Activated CD4-positive, CD25-positive, alpha-beta regulatory T cell (primary cell): Measurements from ENCODE around the gene CPLX3.
A peak's percentile ranks its signal among the peaks of the same experiment; 100 is the strongest.

Experiments used
- DNase-seq, 4 experiments: peaks; one replicate each; lab custom pipeline; 2025; lab: John Stamatoyannopoulos, UW

Gene CPLX3

DNA sequence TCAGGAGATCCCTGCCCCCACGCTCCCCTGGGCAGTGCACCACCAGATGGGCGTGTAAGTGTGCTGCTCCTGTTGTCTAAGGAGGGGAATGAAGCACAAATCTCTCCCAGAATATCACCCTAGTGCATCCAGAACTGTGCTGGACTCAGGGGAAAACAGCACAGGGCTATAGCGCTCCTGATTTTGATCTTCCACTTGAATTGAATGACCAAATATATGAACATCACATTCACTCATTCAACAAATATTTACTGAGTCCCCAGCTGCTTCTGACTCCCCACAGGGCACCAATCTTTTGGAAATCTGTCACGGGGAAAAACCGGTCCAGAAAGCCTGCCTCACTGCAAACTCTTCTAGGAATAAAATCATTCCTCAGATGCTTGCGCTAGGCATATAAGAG is 2.4 kb downstream of the CPLX3 start:
- DNase-seq = no peak

DNA sequence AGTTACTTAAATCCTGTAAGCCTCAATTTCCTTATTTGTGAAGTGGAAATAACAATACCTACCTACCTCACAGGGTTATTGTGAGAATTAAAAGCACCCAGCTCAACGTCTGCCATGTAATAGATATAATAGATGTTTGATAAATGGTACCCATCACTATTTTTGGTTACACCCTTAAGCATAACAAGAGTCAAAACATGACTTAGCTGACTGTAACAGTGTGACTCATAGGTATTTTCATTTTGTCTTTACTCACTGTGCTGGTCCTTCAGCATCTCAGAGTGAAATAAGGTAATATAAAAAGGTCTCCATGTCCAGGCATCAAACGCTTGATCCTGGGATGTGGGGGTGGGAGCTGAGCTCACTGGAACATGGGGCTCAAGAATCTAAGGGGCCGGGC is 3.1 kb downstream of the CPLX3 start:
- DNase-seq = no peak

DNA sequence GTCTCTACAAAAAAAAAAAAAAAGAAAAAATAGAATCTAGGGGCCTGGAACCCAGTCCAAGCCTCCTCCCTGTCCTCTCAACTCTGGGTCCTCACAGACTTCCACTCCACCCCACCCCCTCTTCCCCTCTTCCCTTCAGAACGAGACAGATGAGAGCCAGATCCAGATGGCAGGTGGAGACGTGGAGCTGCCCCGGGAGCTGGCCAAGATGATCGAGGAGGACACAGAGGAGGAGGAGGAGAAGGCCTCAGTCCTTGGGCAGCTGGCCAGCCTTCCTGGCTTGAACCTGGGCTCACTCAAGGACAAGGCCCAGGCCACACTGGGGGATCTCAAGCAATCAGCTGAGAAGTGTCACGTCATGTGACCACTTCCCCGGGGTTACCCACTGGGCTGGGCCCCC is 3.6 kb downstream of the CPLX3 start:
- no peak for DNase-seq

DNA sequence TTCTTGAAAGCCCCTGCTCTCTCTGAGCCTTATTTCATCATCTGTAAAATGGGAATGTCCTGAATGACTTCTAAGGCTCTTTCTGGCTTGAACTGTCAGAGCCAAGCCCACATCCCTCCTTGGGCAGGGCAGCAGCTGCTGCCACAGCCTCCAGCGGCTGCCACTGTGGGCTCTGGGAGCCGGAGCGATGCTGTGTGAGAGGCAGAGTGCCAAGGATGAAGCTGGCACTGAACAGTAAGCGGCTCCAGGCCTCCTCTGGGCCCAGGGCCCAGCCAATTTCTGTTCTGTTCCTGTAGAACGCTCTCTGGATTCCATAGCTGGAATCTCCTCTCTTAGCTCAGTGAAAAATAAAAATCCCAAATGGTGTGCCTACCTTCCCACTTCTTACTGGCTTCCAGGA is 4.4 kb downstream of the CPLX3 start:
- DNase-seq = no peak

DNA sequence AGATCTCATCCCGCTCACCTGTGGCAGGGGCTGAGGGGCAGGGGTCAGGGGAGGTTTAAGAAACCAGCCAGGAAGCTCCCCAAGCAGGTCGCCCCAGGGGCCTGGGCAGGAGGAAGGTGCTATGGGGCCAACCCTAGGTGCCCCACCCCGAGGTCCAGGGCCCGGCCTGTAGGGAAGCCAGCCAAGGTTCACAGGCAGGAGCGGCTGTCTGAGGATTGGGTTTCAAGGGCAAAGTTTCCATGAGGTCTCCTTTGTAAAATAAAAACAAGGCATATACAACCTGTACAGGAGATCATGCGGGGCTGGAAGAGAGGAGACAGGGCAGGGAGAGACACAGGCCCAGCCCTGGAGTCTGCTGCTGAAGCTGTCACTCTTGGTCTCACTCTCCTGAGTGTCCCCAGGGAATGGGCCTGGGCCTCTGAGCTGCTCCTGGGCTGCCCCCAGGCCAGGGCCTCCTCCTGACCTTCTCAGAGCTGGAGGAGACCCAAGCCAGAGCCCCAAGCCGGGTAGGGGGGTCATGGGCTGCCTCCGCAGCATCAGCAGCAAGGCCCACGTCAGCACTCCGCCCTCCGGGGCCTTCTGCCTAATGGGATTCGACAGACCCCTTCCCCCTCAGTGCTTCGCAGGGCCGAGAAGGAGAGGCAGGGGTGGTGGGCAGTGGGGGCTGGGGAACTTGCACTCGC is 5.5 kb downstream of the CPLX3 start:
- no peak for DNase-seq

DNA sequence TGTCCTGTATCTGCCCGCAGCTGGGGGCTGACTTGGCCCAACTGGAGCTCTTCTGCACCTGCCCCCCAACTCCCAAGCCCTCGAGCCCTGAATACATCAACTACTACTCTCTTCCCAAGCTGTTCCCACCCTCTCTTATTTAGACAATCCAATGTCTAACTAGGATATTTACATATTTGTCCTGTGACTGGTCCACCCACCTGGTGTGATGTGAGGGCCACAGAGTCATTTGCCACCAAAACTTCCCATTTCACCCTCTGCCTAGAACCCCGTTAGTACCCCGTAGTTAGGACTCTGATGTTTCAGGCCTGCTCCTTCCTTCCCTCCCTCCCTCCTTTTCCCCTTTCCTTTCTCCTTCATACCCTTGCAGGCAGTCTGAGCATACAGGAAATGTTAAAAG is 6.4 kb downstream of the CPLX3 start:
- no peak for DNase-seq

DNA sequence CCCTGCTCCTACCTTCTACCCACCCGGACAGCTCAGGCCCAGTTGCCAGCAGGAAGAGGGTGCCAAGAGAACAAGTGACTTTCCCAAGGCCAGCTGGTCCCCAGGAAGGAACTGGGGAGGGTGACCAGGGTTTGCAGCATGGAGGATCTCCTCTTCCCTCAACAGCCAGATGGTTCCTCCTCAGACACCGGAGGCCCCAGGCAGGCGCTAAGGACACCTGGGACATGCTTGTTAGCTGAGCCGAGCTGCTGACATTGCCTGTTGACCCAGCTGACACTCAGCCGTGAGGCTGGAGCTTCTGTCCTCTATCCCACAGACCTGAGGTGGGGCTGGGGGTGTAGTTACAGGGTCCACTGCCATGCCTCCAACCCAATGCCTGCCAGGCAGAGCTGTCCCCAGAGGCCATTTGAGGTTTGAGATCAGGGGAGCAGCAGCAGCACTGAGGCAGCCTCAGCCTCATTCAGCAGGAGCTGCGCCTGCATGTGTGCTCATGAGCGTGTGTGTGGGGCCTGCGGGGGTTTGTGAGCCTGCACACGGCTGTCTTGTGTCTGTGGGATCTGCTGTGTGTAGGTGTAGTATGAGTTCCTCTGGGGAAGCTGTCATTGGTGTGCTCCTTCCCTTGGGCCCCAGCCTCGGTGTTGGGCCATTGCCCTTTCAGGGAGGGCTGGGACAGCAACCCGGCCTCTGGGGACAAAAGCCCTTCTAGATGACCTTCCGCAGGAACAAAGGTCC is 7.1 kb downstream of the CPLX3 start:
- DNase-seq = no peak

DNA sequence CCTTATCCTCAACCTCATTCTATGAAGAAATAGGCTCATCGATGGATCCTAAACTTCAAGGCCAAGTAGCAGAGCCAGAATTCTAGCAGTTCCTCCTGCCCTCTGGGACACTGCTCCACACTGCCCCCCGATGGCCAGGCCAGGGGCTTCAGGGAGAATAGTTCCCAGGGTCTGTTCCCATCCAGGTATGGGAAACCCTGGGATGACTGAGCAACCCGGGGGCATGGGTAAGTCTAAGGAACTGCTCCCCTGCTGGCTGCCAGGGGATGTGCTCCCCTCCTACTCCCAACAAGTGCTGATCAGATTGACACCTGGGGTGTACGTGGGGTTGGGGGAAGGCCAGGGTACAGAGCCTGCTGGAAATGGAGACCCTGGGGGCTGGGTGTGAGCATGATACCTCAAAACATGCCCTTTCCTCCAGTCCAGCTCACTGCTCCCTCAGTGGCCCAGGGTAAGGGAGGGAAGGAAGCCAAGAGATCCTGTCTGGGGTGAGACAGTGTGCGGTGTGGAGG is 8.9 kb downstream of the CPLX3 start:
- peak in 3 of 4 experiments; percentile 14 to 36 (median 19) for DNase-seq

DNA sequence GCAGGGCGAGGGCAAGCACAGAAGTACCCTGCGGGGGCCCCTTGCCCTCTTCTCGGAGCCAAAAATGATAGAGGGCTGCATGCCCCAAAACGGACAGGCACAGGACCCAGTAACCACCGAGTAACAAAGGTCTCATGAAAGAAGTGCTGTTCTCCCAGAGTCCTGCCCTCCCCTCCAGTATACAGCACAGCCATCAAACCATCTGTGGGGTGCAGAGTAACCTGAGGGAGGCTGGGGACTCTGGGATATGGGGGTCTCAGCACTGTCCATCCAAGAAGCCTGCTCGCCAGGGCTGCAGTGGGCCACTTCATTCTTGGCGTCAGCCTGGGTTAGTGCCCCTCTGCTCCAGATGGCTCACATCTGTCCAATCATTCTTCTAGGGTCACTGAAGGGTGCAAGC is 10.4 kb downstream of the CPLX3 start:
- DNase-seq = no peak

DNA sequence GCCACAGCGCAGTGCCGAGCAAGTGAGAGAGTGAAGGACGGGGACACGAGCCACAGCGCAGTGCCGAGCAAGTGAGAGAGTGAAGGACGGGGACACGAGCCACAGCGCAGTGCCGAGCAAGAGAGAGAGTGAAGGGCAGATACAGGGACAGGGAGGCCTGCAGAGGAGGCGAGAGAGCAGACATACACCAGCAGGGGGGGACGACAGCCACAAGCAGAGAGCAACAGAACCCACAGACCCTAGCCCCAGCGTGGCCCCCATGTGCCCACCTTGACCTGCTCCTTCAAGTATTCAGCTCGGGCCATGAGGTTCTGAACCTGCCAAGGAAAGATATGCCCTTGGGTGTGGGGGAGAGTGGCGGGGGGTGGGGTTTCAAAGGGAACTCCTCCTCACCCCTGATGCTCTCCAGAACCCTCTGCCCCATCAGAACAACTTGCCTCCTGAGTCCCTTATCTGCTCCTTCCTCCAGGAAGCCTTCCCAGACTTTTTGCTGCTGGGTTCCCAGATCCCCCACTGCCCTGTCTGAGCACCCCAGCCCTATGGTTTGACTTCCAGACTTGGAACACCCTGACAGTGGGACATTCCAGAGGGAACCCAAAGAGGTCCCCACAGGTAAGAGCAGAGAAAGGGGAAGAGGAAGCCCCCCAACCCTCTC is 11.2 kb downstream of the CPLX3 start:
- DNase-seq = no peak

DNA sequence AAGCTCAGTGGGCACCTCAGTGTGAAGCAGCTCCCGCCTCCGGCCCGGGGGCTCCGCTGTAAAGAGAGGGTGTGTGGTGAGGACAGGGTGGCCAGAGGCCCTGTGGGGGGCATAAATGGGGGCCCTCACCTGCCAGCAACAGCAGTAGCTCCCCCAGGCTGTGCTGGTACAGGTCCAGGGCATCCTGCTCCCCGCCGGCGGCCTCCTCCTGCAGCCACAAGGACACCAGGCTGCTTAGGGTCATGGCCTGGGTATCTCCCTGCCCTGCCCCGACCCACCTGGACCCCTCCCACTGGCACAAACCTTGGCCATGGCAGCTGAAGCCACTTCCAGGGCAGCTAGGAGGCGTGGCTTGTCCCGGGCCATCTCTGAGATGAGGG is 11.7 kb downstream of the CPLX3 start:
- no peak for DNase-seq

DNA sequence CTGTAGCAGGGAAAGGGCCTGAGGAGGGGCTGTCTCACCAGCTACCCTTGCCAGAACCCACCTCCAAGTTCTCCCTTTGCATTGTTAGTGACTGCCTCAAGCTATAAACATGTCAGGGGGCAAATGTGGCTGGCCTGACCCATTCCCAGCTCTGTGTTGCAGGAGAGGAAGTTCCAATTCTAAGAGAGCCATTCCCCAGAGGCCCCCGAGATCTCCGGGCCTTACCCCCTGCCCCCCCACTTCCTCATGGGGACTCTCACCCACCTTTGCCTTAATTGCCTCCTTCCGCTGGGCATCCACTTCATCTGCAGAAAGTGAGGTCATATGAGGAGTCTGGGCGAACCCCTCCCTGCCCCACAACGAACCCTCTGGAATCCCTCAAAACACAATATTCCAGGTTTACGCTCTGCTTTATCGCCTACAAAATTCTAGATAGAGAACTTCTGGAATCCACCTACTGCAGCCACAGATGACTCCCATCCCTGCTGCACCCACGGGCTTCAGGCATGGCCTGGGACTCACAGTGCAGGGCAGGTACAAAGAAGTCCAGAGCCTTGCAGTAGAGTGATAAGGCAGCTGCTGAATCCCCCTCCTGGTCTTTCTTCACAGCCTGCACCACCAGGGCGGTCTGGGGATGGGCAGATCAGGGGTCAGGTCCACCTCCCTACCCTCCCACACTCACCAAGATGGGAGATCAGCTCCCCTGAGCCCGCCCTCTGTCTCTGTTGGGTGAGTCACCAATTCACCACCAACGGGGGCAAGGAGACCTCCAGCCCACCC is 12.5 kb downstream of the CPLX3 start:
- no peak for DNase-seq

DNA sequence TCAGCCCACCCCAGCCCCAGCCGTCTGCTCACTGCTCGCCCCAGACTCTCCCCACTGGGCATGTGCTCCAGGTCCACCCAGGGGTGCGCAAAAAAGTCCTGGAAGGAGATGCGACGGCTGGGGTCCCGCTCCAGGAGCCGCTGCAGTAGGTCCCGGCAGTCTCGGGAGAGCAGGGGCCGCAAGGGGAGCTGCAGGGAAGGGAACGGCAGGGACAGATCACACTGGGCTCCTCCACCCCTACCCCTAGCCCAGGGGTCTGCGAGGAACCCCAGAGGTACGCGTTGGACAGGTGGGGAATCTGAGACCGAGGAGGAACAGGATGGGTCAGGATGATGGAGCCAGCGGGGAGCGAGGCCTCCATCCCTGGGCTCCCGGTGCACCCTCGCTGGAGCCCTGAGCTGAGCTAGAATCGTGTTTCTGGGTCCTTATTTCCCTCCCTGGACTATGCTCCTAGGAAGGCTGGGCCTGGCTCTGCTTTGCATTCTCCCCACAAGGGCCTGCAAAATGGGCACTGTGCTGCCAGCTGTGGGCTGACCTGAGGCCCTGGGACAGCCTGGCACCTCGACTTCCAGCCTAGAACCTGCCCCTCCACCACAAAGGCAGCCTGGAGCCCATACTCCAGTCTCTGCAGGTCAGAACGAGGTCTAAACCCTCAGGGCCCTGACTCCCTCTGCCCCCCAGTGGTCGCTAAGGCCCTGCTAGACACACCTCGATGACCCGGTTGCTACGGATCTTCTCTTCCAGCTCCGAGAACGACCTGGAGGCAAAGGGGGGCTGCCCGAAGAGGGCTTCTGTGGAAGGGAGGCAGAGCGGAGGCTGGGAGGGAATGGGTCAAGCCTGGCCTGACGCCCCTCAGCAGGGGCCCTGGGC is 13.3 kb downstream of the CPLX3 start:
- no peak for DNase-seq

DNA sequence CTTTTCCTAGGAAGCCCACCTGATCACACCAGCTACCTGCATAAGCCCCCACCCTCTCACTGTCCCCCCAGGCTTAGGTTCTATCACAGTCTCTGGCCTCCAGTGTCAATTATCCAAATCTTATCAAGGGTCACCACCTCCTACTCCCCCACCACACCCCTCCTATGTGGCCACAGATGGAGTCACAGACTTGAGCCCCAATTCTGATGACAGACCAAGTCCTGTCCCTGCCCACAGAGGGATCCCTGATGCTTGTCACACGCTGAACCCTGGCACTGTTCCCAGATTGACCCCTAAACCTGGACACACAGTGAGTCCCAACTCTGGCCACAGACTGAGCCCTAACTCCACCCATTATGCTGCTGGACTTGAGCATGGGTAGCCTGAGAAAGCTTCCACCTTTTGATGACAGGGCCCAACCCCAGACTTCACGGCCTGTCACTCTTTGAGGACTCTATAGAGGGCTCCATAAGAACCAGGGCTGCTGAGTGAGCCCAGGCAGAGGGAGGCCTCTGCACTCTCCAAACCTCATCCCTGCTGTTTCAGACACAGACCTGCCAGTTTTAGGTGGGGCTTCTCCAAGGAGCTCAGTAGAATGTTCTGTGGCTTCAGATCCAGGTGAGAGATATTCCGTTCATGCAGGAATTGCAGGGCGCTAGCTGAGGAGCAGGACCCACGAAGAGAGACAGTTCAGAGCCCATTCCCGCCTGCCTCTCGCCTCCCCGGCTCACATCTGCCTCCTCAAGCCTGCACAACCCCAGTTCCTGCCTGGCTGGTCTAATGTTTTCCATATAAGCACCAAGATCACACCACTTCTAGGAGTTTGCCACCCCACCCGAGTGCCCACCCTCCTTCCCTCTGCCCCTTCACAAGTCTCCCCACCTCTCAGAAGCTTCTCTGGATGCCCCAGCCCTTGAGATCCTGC is 14.7 kb downstream of the CPLX3 start:
- no peak for DNase-seq

DNA sequence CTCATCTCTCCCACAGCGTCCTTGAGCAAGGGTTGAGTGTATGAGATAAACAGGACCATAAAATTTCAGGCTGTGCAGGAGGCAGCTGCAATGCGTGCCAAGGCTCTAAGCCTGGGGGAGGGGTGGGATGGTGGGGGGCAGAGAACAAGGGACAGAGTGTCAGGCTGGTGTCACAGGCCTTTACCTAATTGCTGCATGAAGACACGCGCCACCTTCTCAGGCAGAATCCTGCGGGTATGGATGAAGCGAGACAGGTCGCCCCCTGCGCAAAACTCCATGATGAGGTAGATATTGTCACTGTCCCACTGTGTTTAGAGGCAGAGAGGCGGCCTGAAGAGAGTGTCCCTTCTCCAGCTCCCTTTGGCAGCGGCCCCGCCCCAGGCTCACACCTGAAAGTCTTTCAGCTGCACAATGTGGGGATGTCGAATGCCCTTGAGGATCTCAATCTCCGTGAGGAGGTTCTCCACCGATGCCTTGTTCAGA is 15.5 kb downstream of the CPLX3 start:
- DNase-seq = no peak

DNA sequence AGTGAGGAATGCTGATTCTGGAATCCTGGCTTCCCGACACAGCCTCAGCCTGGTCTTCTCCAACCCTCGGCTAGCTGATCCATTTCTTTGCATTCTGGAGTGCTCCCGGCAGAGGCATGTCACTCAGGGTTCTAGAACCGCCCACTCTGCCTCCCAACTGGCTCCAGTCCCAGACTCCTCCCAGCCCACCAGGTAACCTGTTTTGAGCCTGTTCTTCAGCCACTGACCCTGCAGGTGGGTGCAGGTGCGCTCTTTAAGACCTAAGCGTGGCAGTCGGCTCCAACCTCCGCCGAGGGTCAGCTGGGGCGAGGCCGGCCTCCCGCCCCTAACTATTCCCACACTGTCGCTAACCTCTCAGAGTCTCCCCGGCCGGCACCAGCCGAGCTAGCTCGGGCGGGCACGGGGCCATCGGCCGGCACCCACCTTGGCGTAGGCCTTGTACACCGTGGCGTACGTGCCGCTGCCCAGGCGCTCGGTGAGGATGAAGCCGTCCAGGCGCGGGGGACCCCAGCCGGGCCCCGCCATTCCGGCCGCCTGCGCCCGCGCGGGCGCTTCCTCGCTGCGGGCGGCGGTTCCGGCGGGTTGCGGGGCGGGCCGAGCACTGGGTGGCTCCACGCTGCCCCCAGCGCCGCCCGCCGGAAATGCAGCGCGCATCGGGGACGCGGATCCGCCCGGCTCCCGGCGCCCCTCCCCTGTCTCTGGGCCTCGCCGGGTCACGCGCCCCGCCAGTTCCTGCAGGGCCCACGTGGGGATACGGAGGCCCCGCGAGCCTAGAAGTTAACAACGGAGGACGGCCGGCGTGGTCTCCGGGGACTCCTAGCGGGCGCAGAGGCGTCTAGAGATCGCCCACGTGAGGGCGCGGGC is 16.4 kb downstream of the CPLX3 start, which contains the start of gene ULK3:
Gene ULK3 (minus strand): TSS at position 576 of the 864 bp plus-strand sequence. CDS start 51 bp downstream, at position 525.
- DNase-seq = peak; percentile 81 to 92 (median 86)

DNA sequence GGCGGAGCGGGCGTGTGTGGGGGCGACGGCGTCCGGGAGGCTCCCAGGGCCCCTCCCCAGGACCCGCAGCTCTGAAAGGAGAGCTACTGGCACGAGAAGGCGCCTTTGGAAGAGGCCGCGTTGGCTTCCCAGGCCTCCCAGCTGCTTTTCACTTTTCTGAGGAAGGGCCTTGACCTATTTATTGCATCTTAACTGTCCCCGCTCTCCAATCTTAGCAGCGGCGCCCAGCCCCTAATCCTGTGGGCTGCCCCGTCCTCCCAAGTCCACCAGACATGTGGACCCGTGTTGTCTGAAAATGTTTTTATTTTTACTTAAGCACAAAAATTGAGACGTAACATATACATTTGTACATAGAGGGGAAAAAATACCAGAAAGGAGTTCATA is 17.0 kb downstream of the CPLX3 start:
- no peak for DNase-seq

DNA sequence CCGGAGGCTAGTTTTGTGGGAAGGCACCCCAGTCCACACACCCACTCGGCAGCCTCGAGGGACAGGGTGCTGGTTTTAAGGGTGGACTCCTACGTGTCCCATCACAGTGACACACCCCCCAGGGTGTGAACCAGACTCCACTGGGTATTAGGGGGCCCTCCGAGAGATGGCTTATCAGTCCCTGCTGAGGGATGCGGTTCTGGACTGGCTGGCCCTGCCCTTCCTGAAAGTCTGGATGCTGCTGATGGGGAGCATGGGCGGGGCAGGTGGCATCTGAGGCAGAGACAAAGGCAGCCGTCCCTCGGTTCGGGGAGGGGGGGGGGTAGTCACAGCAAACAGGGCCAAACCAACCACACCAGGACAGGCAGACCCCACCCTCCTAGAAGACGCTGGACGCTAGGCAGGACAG is 17.5 kb downstream of the CPLX3 start:
- DNase-seq = no peak
